GM18511 (cell line): ENCODE data around the gene MYDGF.

Experiments used
- ATAC-seq: cut with Tn5 transposase; IDR thresholded peaks from one replicate; pipeline ENCODE4 v1.9.1; 2021; ENCODE audit warnings: mild to moderate bottlenecking, moderate library complexity; ENCODE audit not compliant: unreplicated experiment

Gene MYDGF

DNA sequence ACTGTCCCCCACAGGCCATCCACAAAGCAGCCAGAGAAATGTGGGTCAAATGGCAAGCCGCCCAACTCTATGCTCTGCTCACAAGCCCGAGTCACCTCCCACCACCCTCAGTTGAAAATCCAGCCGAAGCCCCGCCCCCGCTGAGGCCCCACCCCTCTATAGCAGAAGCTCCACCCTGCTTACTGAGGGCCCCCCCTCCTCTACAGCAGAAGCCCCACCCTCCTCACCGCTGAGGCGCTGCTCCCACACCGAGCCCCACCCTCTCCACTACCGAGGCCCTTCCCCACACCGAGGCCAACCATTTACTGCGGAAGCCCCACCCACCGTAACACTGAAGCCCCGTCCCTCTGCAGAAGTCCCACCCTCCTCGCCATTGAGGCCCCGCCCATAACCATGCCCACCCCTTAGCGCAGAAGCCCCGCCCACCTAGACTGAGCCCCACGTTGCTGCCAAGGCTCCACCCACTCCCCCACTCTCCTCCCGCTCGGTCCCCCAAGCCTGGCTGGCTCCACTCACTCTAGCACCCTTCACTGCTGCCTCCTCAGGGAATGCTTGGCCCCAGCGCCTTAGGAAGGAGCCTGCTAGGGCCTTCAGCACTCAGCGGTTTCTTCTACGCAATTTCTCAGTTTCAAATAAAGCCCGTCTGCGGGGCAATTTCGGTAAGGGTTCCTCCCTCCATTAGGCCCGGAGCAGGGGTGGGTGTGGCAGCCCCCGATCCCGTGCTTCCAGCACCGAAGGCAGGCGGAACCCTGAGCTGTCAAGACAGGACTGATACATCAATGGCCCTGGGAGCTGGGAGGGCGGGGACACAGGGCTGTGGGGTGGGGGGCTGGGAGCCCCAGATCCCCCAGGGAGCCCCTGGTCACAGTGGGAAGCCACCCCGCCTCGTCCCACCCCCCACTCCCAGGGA, 9.0 kb upstream of the MYDGF start:
- ATAC-seq = no peak

DNA sequence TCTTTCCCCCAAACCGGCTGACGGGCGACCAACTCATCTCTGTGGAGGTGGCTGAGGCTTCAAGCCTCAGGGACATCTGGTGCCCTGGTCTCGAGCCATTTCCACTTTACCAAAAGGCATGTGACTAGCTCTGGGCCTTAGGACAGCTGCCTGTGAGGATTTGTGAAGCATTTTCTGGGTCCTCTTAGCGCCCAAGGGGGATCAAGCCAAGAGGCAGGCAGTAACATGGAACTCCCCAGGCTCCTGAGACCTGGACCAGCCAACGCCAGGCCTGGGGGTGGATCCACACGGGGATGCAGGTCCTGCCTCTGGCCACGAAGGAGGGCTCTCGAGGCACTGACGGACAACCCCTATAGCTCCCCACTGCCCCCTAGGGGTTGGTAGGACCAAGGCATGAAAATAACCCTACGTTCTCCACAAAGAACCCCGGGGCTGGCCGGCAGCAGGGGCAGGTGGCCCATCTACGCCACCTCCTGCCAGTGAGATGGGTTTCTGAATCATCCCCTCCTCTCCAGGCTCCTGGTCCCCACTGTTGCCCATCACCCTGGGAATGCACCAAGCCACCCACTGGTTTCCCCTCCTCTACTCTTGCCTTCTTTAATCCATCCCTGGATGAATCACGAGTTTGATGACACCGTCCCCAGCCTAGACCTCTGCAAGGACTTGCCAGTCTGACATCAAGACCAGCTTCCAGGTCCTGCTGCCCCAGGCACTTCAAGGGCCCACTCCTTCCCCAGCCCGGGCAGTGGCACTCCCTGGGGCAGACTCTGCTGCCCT, 7.0 kb upstream of the MYDGF start:
- ATAC-seq = no peak

DNA sequence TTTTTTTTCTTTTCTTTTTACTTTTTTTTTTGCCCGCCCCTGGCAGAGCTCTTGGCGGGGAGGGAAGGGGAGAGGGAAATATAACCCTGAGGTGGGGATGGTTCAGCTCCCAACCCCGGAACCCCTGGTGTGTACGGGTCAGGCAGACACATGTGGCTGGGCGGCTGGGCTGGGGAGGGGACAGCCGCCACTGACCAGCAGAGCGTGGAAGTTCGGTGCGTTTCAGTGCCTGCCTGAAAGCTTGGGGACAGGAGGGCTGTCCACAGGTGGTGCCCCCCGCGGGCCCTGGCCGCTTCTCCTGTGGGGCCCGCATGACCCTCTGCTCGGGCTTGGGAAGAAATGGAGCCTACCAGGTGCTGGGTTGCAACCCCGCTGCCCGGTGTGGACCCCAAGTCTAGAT, 5.2 kb upstream of the MYDGF start:
- ATAC-seq = no peak

DNA sequence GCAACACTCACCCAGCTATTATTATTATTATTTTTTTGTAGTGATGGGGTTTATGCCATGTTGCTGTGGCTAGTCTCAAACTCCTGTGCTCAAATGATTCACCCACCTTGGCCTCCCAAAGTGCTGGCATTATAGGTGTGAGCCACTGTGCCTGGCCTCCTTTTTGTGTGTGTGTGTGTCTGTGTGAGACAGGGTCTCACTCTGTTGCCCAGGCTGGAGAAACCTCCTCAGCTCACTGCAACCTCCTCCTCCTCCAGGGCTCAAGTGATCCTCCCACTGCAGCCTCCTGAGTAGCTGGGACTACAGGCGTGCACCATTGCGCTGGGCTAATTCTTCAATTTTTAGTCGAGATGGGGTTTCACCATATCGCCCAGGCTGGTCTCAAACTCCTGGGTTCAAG, 3.6 kb upstream of the MYDGF start:
- ATAC-seq = no peak

DNA sequence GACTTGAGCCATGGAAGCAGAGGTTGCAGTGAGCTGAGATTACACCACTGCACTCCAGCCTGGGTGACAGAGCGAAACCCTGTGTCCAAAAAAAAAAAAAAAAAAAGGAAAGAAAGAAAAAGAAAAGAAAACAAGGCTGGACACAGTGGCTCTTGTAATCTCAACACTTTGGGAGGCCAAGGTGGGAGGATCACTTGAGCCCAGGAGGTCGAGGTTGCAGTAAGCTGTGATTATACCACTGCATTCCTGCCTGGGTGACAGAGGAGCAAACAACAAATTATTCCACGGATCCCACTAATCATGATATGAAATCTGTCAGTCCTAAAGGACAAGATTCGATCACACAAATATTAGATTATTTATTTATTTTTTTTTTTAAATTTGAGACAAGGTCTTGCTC, 3.1 kb upstream of the MYDGF start:
- no peak for ATAC-seq

DNA sequence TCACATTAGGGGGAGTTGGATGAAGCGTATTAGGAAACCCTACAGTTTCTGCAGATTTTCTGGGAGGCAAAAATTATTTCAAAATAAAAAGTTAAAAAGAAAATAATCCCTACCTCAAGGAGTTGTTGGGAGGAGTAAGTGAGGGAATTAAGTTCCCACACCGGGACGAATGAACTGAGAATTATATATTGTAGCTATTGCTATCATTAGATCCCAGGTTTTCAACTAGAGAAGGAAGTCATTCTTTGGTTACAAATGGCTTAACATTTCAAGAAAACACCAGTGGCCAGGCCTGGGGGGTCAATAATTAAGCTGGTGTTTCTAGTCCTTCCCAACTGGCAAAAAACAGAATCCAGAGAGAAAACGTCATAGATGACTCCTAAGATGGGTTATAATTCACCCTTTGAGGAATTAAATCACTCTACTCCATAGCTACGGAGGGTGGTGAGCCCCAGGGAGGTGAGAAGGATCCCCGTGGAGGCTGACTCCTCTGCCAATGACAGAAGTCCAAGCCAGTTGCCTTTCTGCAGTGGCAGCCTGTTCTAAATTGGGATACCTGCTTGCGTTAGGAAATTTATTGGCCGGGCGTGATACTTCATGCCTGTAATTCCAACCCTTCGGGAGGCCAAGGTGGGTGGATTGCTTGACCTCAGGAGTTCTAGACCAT, 1.2 kb upstream of the MYDGF start:
- no peak for ATAC-seq

DNA sequence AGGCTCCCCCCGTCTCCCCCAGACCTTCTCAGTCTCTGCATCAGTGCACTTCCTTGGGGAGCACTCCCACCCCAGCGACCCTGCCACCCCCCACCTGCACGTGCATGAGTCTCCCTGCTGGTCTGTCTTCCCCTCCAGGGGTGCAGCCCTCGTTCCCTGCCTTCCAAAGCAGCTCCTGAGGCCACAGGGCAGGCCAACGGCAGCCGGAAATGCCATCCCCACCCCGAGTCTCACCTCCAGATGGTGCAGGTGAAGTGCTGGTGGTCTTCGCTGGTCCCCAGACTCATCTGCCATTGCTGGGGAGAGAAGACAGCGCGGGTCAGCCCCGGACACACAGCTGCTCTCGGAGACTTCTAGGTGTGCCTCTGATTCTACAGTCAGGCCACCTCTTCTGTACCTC, 5.5 kb downstream of the MYDGF start:
- ATAC-seq = no peak

DNA sequence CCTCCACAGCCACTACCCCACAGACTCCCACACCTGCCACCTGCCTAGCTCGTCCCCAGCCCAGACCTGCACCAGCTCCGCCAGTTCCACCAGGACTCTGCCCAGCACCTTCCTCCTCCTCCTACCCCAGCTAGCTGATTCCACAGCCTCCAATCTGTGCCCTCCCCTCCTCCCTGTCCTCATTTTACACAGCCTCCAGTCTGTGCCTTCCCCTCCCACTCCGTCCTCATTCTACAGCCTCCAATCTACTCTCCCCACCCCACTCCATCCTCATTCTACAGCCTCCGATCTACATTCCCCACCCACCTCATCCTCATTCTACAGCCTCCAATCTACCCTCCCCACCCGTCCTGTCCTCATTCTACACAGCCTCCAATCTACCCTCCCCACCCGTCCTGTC, 7.3 kb downstream of the MYDGF start:
- ATAC-seq = no peak

DNA sequence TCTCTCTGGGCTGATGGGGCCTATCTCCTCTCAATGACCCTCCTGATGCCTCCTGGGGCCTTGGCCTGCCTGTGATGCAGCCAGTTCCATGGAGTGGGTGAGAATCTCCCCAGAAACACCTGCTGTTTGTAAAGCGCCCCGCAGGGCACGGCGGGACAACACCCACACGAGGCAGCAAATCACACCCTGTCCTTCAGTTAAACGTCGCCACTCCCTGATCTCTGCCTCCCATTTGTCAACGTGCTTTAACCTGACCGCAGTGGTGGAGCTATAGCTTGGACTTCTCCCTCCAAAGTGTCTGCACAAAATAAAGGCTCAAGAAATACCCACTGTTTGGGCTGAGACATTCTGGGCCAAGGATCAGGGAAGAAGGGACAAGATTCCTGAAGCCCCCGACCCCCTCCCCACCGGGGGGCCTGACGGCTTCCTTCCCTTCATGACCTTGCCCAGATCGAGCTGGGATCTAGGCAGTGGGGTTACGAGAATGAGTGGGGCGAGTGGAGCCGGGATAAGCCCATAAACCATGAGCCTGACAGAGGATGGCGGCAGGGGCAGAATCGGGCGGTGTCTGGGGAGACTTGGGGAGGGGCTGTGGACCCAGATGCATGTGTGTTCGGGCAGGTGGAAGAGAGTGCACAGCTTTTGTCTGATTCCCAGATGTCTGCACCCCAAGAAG, 8.0 kb downstream of the MYDGF start:
- no peak for ATAC-seq

DNA sequence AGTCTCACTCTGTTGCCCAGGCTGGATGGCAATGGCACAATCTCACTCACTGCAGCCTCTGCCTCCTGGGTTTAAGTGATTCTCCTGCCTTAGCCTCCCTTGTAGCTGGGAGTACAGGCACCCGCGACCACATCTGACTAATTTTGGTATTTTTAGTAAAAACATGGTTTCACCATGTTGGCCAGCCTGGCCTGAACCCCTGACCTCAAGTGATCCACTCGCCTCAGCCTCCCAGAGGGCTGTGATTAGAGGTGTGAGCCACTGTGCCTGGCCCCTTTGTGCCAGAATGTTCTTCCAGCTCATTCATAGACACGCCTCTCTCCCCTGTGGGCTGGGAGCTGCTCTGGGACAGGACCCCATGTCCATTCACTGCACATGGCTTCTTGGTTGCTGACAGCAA, 9.1 kb downstream of the MYDGF start:
- ATAC-seq = no peak

DNA sequence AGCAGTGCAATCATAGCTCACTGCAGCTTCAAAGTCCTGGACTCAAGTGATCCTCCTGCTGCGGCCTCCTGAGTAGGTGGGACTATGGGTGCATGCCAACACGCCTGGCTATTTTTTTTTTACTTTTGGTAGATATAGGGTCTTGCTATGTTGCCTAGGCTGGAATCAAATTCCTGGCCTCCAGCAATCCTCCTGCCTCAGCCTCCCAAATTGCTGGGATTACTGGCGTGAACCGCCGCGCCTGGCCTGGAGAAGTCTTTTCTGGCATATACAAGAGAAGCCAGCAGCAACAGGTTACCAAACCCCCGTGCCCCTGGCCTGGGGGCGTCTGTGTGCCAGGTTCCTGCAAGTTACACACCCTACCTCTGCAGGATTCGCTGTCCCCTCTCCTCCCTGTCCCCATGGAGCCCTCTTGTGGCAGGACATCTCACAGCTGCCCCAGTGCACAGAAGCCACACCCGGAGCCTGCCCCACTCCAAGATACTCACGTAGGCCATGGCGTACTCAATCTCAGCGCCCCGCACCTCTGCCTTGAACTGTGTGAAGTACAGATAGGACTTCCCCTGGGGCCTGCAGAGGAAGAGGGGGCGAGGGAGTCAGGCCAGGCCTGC, 9.9 kb downstream of the MYDGF start:
- ATAC-seq = no peak

DNA sequence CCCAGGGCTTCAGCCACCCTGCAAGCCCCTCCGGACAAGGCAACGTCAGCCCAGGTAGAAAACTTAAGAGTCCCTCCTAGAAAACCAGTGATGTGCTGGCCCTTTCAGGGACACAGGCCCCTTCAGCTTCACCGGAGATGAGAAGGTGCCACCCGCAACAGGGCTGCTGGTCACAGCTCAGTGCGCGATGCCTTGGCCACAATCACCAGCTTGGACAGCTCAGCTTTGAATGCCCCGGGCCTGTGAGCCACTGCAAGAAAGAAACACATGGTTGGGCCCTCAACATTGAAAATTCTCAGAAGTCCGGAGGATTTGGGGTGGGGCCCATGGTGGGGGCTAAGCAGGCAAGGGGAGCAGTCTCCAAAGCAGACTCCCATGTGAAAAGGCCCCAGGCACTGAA, 12.3 kb downstream of the MYDGF start:
- no peak for ATAC-seq

DNA sequence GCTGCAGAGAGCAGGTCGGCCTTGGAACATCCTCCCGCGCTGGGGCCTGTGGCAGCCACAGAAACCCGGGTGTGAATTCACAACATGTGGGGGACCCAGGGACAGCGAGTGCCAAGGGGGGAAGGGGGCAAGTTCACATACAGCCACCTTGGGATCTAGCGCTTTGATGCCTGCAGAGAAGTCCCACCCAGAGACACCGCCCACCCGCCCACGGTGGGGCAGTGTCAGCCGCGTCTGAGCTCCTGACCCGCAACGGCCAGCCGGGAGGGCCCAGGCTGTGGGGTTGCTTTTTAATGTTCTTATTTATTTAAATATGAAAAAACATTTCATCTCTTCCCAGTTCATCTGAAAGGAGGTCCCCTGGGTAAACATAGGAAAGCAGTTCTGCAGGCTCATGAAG, 12.9 kb downstream of the MYDGF start:
- no peak for ATAC-seq

DNA sequence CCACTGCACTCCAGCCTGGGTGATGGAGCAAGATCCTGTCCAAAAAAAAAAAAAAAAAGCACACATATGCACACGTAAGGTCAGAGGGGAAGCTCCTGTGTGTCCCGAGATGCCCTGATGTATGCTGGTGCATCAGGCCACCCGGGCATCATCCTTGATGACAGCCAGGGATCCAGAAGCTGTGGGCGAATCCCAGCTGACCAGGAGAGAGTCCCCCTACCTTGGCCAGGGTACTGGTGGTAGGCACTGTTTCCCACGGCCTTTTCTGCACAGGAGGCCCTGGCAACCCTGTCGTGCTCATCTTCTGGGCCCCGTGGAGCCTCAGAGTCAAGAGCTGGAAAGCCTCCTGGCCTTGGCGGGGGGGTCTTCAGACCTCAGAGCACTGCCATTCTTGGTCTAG, 14.0 kb downstream of the MYDGF start:
- ATAC-seq = no peak

DNA sequence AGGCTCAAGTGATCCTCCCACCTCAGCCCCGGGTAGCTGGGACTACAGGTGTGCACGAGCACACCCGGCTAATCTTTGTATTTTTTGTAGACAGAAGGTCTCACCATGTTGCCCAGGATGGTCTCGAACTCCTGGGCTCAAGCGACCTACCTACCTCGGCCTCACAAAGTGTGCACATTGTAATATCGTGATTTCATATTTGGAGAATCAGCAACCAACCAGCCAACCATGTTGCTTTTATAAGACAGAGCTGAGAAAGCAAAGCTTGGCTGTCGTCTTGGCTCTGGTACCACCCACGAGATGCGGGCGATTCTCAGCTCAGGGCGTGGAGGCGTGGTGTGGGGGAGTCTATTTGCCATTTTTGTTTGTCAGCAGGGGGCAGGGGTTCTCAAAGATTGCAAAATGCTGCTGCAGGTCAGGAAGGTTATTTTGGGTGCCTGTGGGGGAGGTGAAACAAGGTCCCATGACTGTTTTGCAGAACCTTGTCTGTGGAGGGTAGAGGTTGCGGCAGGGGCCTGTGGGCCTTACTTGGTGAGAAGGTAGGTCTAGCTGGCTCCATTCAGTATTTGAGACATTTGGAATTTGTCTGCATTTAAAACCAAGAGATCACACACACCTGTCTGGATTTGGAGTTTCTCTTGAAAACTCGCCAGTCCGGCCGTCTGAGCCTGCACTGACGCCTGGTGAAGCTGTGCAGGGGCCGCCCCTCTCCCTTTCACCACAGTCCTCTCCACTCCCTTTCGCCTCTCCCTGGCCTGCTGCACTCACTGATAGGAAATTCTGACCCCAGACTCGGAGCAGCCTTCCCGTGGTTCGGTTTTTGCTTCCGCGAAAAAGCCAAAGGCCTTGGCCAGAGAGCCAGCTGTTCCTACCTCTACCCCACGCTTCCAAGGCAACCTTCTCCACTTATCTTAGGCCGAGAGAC, 15.4 kb downstream of the MYDGF start:
- no peak for ATAC-seq

DNA sequence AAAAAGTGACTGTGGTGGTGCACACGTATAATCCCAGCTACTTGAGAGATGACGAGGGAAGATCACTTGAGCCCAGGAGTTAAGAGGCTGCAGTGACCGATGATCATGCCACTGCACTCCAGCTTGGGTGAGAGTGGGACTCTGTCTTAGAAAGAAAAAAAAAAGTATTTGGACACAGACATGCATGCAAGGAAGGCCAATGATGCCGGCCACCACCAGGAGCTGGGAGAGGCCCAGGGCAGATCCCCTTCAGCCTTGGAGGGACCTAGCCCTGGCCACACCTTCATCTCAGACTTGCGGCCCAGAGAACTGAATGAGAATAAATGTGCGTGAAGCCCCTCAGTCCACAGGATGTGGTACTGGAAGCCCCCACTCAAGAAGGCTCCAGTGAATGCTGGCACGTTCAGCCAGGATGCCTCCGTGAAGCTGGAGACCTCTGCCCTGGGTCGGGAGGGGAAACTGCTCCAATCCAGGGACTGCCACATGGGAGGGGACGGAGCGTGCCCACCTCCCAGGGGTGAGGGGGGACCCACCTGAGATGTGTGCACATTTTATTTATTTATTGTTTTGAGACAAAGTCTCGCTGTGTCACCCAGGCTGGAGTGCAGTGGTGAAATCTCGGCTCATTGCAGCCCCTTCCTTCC, 16.2 kb downstream of the MYDGF start:
- ATAC-seq = no peak

DNA sequence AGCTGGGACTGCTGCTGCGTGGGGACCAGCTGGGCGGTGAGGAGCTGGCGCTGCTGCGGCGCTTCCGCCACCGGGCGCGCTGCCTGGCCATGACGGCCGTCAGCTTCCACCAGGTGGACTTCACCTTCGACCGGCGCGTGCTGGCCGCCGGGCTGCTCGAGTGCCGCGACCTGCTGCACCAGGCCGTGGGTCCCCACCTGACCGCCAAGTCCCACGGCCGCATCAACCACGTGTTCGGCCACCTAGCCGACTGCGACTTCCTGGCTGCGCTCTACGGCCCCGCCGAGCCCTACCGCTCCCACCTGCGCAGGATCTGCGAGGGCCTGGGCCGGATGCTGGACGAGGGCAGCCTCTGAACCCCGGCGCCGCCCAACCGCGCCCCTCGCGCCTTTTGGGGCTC, 18.1 kb downstream of the MYDGF start:
- ATAC-seq = no peak

DNA sequence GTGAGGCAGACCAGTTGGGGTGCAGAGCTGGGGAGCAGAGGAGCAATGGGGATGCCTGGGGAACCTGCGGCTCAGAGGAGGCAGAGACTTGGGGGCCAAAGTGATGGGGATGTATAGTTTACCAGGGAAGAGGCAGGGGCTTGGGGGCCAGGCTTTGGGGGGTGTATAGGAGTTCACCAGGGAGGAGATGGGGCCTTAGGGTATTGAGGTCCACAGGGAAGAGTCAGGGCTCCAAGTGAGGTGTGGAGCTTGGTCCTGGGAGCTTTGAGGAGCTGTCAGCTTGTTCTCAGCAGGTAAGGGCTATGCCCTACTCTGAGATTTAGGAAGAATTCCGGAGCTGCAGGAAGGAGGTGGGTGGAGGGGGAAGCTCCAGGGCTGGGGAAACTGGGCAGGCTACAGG, 20.0 kb downstream of the MYDGF start:
- no peak for ATAC-seq

DNA sequence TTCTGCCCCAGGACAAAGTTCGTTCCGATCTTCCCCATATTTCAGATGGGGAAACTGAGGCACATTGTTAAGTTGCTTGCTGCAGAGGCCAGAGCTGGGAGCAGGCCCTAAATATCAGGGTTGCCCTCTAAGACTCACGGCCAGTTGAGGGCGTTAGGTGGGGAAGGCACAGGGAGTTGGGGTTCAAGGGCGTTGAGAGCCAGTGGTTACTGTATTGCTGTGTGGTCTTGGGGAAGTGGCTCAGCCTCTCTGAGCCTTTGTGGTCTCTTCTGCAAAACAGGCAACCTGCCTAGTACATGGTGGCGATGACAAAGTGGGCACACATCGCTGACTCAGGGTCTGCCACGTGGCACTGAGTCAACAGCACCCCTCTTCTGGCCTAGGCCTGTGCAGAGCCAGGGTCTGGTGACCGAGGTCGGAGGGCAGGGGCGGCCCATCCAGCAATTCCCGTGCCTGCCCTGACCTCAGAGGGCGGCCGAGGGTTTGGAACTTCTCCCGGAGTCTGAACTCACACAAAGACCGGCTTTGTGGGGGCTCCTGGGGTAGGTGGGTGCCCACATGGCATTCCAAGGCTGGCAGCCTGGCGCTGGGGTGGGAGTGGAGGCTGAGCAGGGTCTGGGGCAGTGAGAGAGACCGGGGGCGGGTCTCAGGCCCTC, 20.6 kb downstream of the MYDGF start:
- ATAC-seq = no peak
